DMS 273 treated with DMSO at 0.1 percent for 48 hours (cell line): ENCODE data around the gene TMEM245.

Experiments
- DNase-seq: peaks from one replicate; lab custom pipeline; 2025; lab: John Stamatoyannopoulos, UW

The TMEM245 gene

GRCh38 chr9:109101202-109101595, 18.5 kb downstream of the TMEM245 start:
- no peak for DNase-seq

GRCh38 chr9:109100543-109101201, 19.1 kb downstream of the TMEM245 start:
- DNase-seq, result no peak

- DNase-seq, result no peak
Measured at GRCh38 chr9:109098960-109099308, 20.8 kb downstream of the TMEM245 start.

GRCh38 chr9:109098171-109098959, 21.4 kb downstream of the TMEM245 start:
- peak; percentile 15 for DNase-seq

GRCh38 chr9:109097146-109097545, 22.6 kb downstream of the TMEM245 start:
- no peak for DNase-seq

GRCh38 chr9:109095321-109095720, 24.4 kb downstream of the TMEM245 start:
- DNase-seq, result no peak

- DNase-seq, result no peak
Measured at GRCh38 chr9:109094268-109094667, 25.5 kb downstream of the TMEM245 start.

- no peak for DNase-seq
Measured at GRCh38 chr9:109092587-109092986, 27.2 kb downstream of the TMEM245 start.

GRCh38 chr9:109092051-109092580, 27.6 kb downstream of the TMEM245 start:
- no peak for DNase-seq

- DNase-seq, result no peak
Measured at GRCh38 chr9:109088221-109088620, 31.5 kb downstream of the TMEM245 start.

GRCh38 chr9:109087795-109088194, 32.0 kb downstream of the TMEM245 start:
- no peak for DNase-seq

- DNase-seq, result no peak
Measured at GRCh38 chr9:109086221-109086620, 33.5 kb downstream of the TMEM245 start.

GRCh38 chr9:109085510-109085909, 34.2 kb downstream of the TMEM245 start:
- DNase-seq, result no peak

- no peak for DNase-seq
Measured at GRCh38 chr9:109083813-109084405, 35.8 kb downstream of the TMEM245 start.

- no peak for DNase-seq
Measured at GRCh38 chr9:109083141-109083540, 36.6 kb downstream of the TMEM245 start.

- DNase-seq, result no peak
Measured at GRCh38 chr9:109082091-109082620, 37.6 kb downstream of the TMEM245 start.

- no peak for DNase-seq
Measured at GRCh38 chr9:109074236-109074889, 45.4 kb downstream of the TMEM245 start.

- DNase-seq, result no peak
Measured at GRCh38 chr9:109072821-109073435, 46.8 kb downstream of the TMEM245 start.

- no peak for DNase-seq
Measured at GRCh38 chr9:109072133-109072692, 47.5 kb downstream of the TMEM245 start.

GRCh38 chr9:109068764-109069163, 51.0 kb downstream of the TMEM245 start:
- DNase-seq, result no peak

- DNase-seq, result no peak
Measured at GRCh38 chr9:109064963-109065702, 54.6 kb downstream of the TMEM245 start.
